Measurements from ENCODE around the gene KRTAP5-7. TPM values are rescaled to one million over a fixed set of nuclear protein-coding genes. Genes with fewer than 3 reads are reported as not detected.

Gene KRTAP5-7
- total RNA-seq, 1 experiment from 2014 or later: not detected

GRCh38 chr11:71544525-71545214, 17.6 kb downstream of the KRTAP5-7 start:
- no peaks in the 10 kb centered on the region for H4K20me1 ChIP-seq (ENCODE audit: low read length)
- H3K79me2 ChIP-seq (ENCODE audit: low read length): no peaks in the 10 kb centered on the region
- TF ChIP-seq EZH2phosphoT487 (IDR thresholded peaks at IDR 0.05; ENCODE audit: borderline replicate concordance, low read length): no peak
- no peak for TF ChIP-seq CTCF (conservative IDR thresholded peaks at IDR 0.05; ENCODE audit: low read depth, low read length)
- TF ChIP-seq EZH2 (IDR thresholded peaks at IDR 0.05; ENCODE audit: low read length, unreplicated experiment): no peak
- no peak overlapping the region for H3K4me2 ChIP-seq (ENCODE audit: low read length)
- no peak overlapping the region for H3K4me3 ChIP-seq (ENCODE audit: low read length)
- ChIA-PET POLR2A (ENCODE audit: unreplicated experiment) (no interaction called here), CTCF (interaction anchor here (0.8 kb wide), 1 partner anchor 484 kb away, joined by 4 read pairs; no protein-coding TSS in a partner anchor)
- ATAC-seq (no peak), DNase-seq (no peak)
- H3F3A ChIP-seq (ENCODE audit: low read length, unreplicated experiment): no peaks in the 10 kb centered on the region
- H3K9me2 ChIP-seq (replicated peaks; ENCODE audit: low read length): no peaks in the 10 kb centered on the region
- peaks cover 57% of the 10 kb centered on the region; the same call in 1 of the 2 replicates for H3K27me3 ChIP-seq (ENCODE audit: low read length)
- intact Hi-C loops (cut with micrococcal nuclease): no loop called here
- no peaks in the 10 kb centered on the region for H3K36me3 ChIP-seq (ENCODE audit: low read depth, low read length)
- H3K9me3 ChIP-seq (ENCODE audit: low read length): no peaks in the 10 kb centered on the region
- no peak overlapping the region for H2AFZ ChIP-seq (ENCODE audit: low read length)
- no peak overlapping the region for H3K27ac ChIP-seq (ENCODE audit: low read length)
- H3K9ac ChIP-seq (ENCODE audit: low read length): no peak overlapping the region
- no TSS peak for BruUV-seq (replicated peaks)
- H3K4me1 ChIP-seq (ENCODE audit: insufficient read depth, low read length): no peaks in the 10 kb centered on the region

- Histone ChIP-seq H2AFZ (ENCODE audit: low read length) (no peak overlapping the region), H3F3A (ENCODE audit: low read length, unreplicated experiment) (no peaks in the 10 kb centered on the region), H3K36me3 (ENCODE audit: low read depth, low read length) (no peaks in the 10 kb centered on the region), H4K20me1 (ENCODE audit: low read length) (no peaks in the 10 kb centered on the region), H3K4me2 (ENCODE audit: low read length) (no peak overlapping the region), H3K9me3 (ENCODE audit: low read length) (no peaks in the 10 kb centered on the region), H3K27me3 (ENCODE audit: low read length) (peaks cover 64% of the 10 kb centered on the region; the same call in 1 of the 2 replicates), H3K9me2 (replicated peaks; ENCODE audit: low read length) (no peaks in the 10 kb centered on the region), H3K4me1 (ENCODE audit: insufficient read depth, low read length) (no peaks in the 10 kb centered on the region), H3K9ac (ENCODE audit: low read length) (no peak overlapping the region), H3K4me3 (ENCODE audit: low read length) (no peak overlapping the region), H3K79me2 (ENCODE audit: low read length) (no peaks in the 10 kb centered on the region), H3K27ac (ENCODE audit: low read length) (no peak overlapping the region)
- no TSS peak for BruUV-seq (replicated peaks)
- ChIA-PET POLR2A (ENCODE audit: unreplicated experiment) (no interaction called here), CTCF (no interaction called here)
- no peak for DNase-seq
- no peak for ATAC-seq
- TF ChIP-seq CTCF (conservative IDR thresholded peaks at IDR 0.05; ENCODE audit: low read depth, low read length): no peak
- no peak for TF ChIP-seq EZH2phosphoT487 (IDR thresholded peaks at IDR 0.05; ENCODE audit: borderline replicate concordance, low read length)
- no peak for TF ChIP-seq EZH2 (IDR thresholded peaks at IDR 0.05; ENCODE audit: low read length, unreplicated experiment)
- intact Hi-C loops (cut with micrococcal nuclease): no loop called here
Measured at GRCh38 chr11:71545405-71545966, 18.4 kb downstream of the KRTAP5-7 start.

GRCh38 chr11:71548120-71548519, 21.1 kb downstream of the KRTAP5-7 start, which contains the start of gene KRTAP5-9:
Gene KRTAP5-9, plus strand, starts transcription at chr11:71548420. Its CDS starts 238 bp downstream, at chr11:71548658.
- CTCF ChIA-PET: no interaction called here
- POLR2A ChIA-PET (ENCODE audit: unreplicated experiment): no interaction called here
- H3K36me3 ChIP-seq (ENCODE audit: low read depth, low read length): no peaks in the 10 kb centered on the region
- H3K4me2 ChIP-seq (ENCODE audit: low read length): no peak within 1 kb of the TSS
- intact Hi-C loops (cut with micrococcal nuclease): no loop called here
- no peaks in the 10 kb centered on the region for H3K79me2 ChIP-seq (ENCODE audit: low read length)
- no peaks in the 10 kb centered on the region for H3F3A ChIP-seq (ENCODE audit: low read length, unreplicated experiment)
- TF ChIP-seq EZH2phosphoT487 (IDR thresholded peaks at IDR 0.05; ENCODE audit: borderline replicate concordance, low read length): no peak
- TF ChIP-seq CTCF (conservative IDR thresholded peaks at IDR 0.05; ENCODE audit: low read depth, low read length): no peak
- TF ChIP-seq EZH2 (IDR thresholded peaks at IDR 0.05; ENCODE audit: low read length, unreplicated experiment): no peak
- H3K9me2 ChIP-seq (replicated peaks; ENCODE audit: low read length): no peaks in the 10 kb centered on the region
- H3K4me1 ChIP-seq (ENCODE audit: insufficient read depth, low read length): no peaks in the 10 kb centered on the region
- H3K9me3 ChIP-seq (ENCODE audit: low read length): no peaks in the 10 kb centered on the region
- no peak within 1 kb of the TSS for H3K9ac ChIP-seq (ENCODE audit: low read length)
- no peak within 1 kb of the TSS for H3K27ac ChIP-seq (ENCODE audit: low read length)
- DNase-seq (no peak), ATAC-seq (no peak)
- H2AFZ ChIP-seq (ENCODE audit: low read length): no peak within 1 kb of the TSS
- H3K27me3 ChIP-seq (ENCODE audit: low read length): peaks cover 56% of the 10 kb centered on the region; the same call in 1 of the 2 replicates
- H4K20me1 ChIP-seq (ENCODE audit: low read length): no peaks in the 10 kb centered on the region
- no peak within 1 kb of the TSS for H3K4me3 ChIP-seq (ENCODE audit: low read length)
- BruUV-seq (replicated peaks): no TSS peak
